Adrenal gland (tissue), 12 donors: ENCODE measurements around the gene VSTM2L. TPM values are rescaled to one million over a fixed set of nuclear protein-coding genes. Genes with fewer than 3 reads are reported as not detected.
A peak's percentile ranks its signal among the peaks of the same experiment; 100 is the strongest.

Source experiments
- DNase-seq, 7 donors: peaks; one replicate each; pipeline ENCODE4 v3.0.0-alpha.2; 2019 to 2020
- H3K27ac ChIP-seq, 5 donors: fragments of 200-600 bp; sonication (generic) in 4 of 5; 1 replicate in 3 of 5; 2 replicates in 2 of 5; pipeline versions ENCODE4 v1.5.1 to v1.8.0; 2016 to 2020; ENCODE audit warnings: mild to moderate bottlenecking in 1 of 5
- H3K27me3 ChIP-seq: fragments of 200-600 bp; 2 replicates; pipeline ENCODE4 v1.8.0; 2021
- H3K36me3 ChIP-seq, 2 donors: fragments of 200-600 bp; replicated peaks in 1 of 2; 1 replicate in 1 of 2; 2 replicates in 1 of 2; pipeline versions ENCODE4 v1.5.1 to v1.8.0; 2018 to 2022
- H3K4me1 ChIP-seq, 2 donors: fragments of 200-600 bp; replicated peaks in 1 of 2; 1 replicate in 1 of 2; 2 replicates in 1 of 2; pipeline versions ENCODE4 v1.5.1 to v1.8.0; 2018 to 2021
- H3K4me3 ChIP-seq, 4 donors: fragments of 200-600 bp; sonication (generic) in 3 of 4; one replicate each; pipeline ENCODE4 v1.5.1; 2016 to 2018
- H3K9me3 ChIP-seq, 3 donors: fragments of 200-600 bp; sonication (generic) in 1 of 3; replicated peaks in 1 of 3; 1 replicate in 2 of 3; 2 replicates in 1 of 3; pipeline versions ENCODE4 v1.5.1 to v1.8.0; 2016 to 2021
- POLR2A ChIP-seq, 2 donors: fragments of 450-650 bp; IDR thresholded peaks; one replicate each; pipeline ENCODE4 v1.6.1; 2017; ENCODE audit warnings: antibody characterized with exemption in 2 of 2, mild to moderate bottlenecking in 2 of 2, moderate library complexity in 1 of 2
- WGBS, 4 donors: extraction: QIAGEN DNeasy Blood & Tissue Kit in 2 of 4; methylation state at CpG; one replicate each; pipeline versions ENCODE4 v1.1.5 to v1.1.7; 2013 to 2017; 5-methylcytosine and 5-hydroxymethylcytosine counted together
- intact Hi-C, 2 donors: fragments of 100-400 bp; cut with DNase I; formaldehyde crosslinking; loops; one replicate each; pipeline versions ENCODE4 v1.14.1 to v1.15.0; 2022 to 2023
- polyA plus RNA-seq, 3 donors: library from polyadenylated mRNA; stranded (reverse); fragments of 200-250 nt in 2 of 3; fragments of 350-450 nt in 1 of 3; fragmentation: Illumina TruSeq in 1 of 3; extraction: RNeasy Lipid Tissue Mini Kit (QIAGEN cat#74804) in 1 of 3; gene quantifications; one replicate each; pipeline ENCODE4 v1.2.3, GENCODE V29; 2013 to 2014
- total RNA-seq, 9 donors: library from RNA; depleted of rRNA in 4 of 9; stranded (reverse); fragments of >200 nt in 4 of 9; fragments of 120-200 nt in 1 of 9; fragmentation: NEBNext Ultra II Directional in 1 of 9; extraction: Animal tissue kit (Norgen Biotek cat#: 25700) in 1 of 9; gene quantifications; one replicate each; pipeline versions ENCODE4 v1.1.0 to v1.2.4, GENCODE V29; 2013 to 2023
- TF ChIP-seq, protein P1 (sequence below), 6 experiments: fragments of 450-650 bp in 4 of 6; fragments of 200-600 bp in 2 of 6; sonication (generic) in 1 of 6; IDR thresholded peaks; 1 replicate in 5 of 6; 2 replicates in 1 of 6; pipeline versions ENCODE4 v1.5.1 to v1.8.0; 2016 to 2021; ENCODE audit warnings: antibody characterized with exemption in 6 of 6, mild to moderate bottlenecking in 2 of 6, moderate library complexity in 1 of 6
- donor health status: healthy with polysubstance abuse.
- donor health status: Bipolar disorder and iron deficiency.
- donor health status: DM: yes; HTN: yes; CAD: no.
- donor health status: DM: no; HTN: no; CAD: no.
- donor health status: DM: no; HTN: no; CAD: no.
- donor health status: DM: yes; HTN: yes; CAD: no.

Gene VSTM2L
- total and polyA plus RNA-seq, 12 donors: 0.36 to 21.8 (median 7.4) TPM

DNA sequence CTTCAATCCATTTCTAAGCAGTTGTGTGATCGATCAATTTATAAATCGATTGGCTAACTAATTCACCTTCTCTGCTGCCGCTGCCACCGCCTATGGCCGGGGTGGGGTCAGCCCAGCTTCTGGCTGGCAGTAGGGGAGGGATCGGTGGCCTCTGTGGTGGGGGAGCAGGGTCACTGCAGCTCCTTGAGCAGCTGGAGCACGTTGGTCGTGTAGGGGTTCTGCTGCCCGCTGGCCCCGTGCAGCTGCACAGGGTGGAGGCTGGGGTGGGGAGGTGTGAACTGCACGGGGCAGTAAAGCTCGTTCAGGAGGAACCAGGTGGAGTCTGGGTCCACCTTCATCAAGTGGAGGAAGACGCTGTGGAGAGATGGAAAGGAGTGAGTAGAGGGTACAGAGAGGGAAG, 80.4 kb downstream of the VSTM2L start:
- peaks cover 0 to 6% of the 10 kb centered on the region in 2 donors for H3K36me3 ChIP-seq
- H3K9me3 ChIP-seq: no peaks in the 10 kb centered on the region
- H3K27ac ChIP-seq: no peak overlapping the region
- 92 to 94% (median 94%) methylated on average over 12 to 13 of the region's 13 CpGs for WGBS, 4 donors
- H3K4me1 ChIP-seq: peaks cover 0 to 19% of the 10 kb centered on the region in 2 donors
- no peak for DNase-seq
- H3K27me3 ChIP-seq: no peaks in the 10 kb centered on the region
- no peak for TF ChIP-seq POLR2A (IDR thresholded peaks at IDR 0.05)
- TF ChIP-seq, protein P1, sequence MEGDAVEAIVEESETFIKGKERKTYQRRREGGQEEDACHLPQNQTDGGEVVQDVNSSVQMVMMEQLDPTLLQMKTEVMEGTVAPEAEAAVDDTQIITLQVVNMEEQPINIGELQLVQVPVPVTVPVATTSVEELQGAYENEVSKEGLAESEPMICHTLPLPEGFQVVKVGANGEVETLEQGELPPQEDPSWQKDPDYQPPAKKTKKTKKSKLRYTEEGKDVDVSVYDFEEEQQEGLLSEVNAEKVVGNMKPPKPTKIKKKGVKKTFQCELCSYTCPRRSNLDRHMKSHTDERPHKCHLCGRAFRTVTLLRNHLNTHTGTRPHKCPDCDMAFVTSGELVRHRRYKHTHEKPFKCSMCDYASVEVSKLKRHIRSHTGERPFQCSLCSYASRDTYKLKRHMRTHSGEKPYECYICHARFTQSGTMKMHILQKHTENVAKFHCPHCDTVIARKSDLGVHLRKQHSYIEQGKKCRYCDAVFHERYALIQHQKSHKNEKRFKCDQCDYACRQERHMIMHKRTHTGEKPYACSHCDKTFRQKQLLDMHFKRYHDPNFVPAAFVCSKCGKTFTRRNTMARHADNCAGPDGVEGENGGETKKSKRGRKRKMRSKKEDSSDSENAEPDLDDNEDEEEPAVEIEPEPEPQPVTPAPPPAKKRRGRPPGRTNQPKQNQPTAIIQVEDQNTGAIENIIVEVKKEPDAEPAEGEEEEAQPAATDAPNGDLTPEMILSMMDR (IDR thresholded peaks at IDR 0.05): no peak
- intact Hi-C loops: no loop called here
- H3K4me3 ChIP-seq: no peak overlapping the region

DNA sequence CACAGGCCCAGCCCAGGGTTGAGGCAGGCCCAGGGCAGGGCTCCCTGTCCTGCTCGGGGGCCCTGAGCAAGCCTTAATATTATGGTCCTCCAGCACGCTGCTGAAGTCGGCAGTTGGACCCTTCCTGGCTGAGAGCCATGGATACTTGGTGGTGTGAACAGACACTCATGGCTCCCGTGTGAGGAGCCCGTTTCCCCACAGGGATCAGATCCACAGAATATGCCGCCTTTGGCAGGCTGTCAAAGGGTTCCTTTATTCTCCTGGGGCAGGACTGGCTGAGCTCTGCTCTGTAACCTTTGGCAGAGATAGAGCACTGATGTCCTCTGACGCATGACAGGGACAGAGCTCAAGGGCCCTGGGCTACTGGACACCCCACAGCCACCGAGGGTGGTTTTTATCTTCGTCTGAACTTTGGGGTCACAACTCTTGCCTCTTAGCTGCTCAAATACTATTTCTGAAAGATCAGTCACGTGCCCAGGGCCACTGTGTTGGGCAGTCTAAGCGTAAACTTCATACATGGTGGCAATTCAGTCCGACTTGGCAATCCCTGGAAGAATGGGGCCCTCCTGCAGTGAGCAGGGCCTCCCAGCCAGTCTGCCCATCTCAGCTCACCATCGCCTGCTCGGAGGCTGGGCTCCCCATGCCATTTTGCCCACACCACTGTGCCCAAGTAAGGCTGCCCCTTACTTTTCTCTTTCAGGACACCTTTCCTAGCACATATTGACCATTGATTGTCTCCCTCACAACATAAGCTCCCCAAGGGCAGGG, 81.3 kb downstream of the VSTM2L start:
- H3K9me3 ChIP-seq: no peaks in the 10 kb centered on the region
- peaks cover 0 to 6% of the 10 kb centered on the region in 2 donors for H3K36me3 ChIP-seq
- 59 to 78% (median 66%) methylated on average over 10 to 14 of the region's 14 CpGs for WGBS, 4 donors
- DNase-seq: peak in 6 of 7 donors; percentile 37 to 70 (median 60)
- peaks cover 0 to 24% of the 10 kb centered on the region in 2 donors for H3K4me1 ChIP-seq
- no peaks in the 10 kb centered on the region for H3K27me3 ChIP-seq
- TF ChIP-seq, protein P1 (IDR thresholded peaks at IDR 0.05): no peak
- no peak for TF ChIP-seq POLR2A (IDR thresholded peaks at IDR 0.05)
- intact Hi-C loops: no loop called here
- no peak overlapping the region for H3K4me3 ChIP-seq
- H3K27ac ChIP-seq: peak overlapping the region in 2 of 5 donors; percentile 24 to 39

DNA sequence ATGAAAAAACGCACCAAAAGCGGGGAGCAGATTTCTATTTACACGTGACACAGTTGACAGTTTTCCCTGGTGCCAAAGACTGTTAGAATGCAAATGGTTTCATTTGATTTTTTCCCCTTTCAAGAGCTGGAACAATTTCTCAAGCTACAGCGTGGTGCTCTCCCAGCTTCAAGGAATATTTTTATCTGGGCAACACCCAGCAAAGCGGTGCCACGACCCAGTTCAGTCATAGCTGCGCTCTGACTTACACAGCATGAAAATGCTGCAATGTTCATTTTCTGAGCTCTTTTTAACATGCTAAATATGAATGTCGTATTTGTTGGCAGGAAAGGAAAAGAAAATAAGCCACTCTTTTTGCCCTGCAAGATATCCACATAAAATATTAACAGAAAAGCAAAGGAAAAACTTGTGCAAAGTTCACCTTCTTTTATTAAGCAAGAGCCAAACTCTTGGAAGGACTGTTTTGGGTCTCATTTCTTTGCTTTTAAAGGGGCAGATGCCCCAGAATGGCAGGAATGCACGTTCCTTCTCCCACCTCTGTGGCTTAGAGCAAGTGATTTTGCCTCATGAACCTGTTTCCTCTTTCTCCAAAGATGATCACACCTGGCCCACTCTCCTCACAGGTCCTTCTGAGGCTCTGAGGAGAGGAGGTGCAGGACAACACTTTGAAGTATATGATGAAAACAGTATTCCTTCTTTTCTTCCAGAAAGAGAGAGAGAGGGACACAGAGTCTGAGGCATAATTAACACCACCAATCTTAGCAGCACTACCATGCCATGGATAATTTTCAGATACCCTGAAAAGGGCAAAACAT, 83.3 kb downstream of the VSTM2L start:
- H3K27ac ChIP-seq: peak overlapping the region in 3 of 5 donors; percentile 34 to 62 (median 42)
- peaks cover 13 to 45% of the 10 kb centered on the region in 2 donors for H3K4me1 ChIP-seq
- peak in 2 of 7 donors; percentile 21 to 35 for DNase-seq
- no peak for TF ChIP-seq POLR2A (IDR thresholded peaks at IDR 0.05)
- TF ChIP-seq, protein P1 (IDR thresholded peaks at IDR 0.05): no peak
- no peaks in the 10 kb centered on the region for H3K27me3 ChIP-seq
- H3K4me3 ChIP-seq: no peak overlapping the region
- WGBS, 4 donors: 66 to 78% (median 71%) methylated on average over 9 of the region's 9 CpGs
- intact Hi-C loops: no loop called here
- H3K9me3 ChIP-seq: no peaks in the 10 kb centered on the region
- H3K36me3 ChIP-seq: peaks cover 0 to 6% of the 10 kb centered on the region in 2 donors
